Endothelial cell of umbilical vein (primary cell): ENCODE measurements around the gene TRMT11. TPM values are rescaled to one million over a fixed set of nuclear protein-coding genes. Genes with fewer than 3 reads are reported as not detected.

Experiments
- BruUV-seq: library from RNA; stranded (reverse); fragments of 400-500 nt; replicated peaks from 2 replicates; lab custom pipeline; 2021; lab: Mats Ljungman, UMichigan
- CTCF ChIA-PET: fragments of 300-600, 350-600 bp; sonication (Branson Sonifier 250); formaldehyde crosslinking; loops from one replicate; lab custom pipeline; 2021; ENCODE audit warnings: antibody characterized with exemption, inconsistent platforms; lab: Charles Lee
- POLR2A ChIA-PET: fragments of 300-600, 350-600 bp; sonication (Branson Sonifier 250); formaldehyde crosslinking; loops from one replicate; lab custom pipeline; 2021; ENCODE audit warnings: antibody characterized with exemption, inconsistent platforms; lab: Charles Lee
- DNase-seq: peaks from one replicate; pipeline ENCODE4 v3.0.0-alpha.2; 2011; ENCODE audit warnings: low read depth, low spot score
- FAIRE-seq: peaks from 2 replicates; lab custom pipeline; 2011; peaks lifted over from hg19 to GRCh38; lab: Jason Lieb, UNC
- H2AFZ ChIP-seq: 2 replicates; pipeline ENCODE4 v1.6.0; 2012; ENCODE audit warnings: low read depth, low read length, control low read depth, inconsistent platforms
- H3K27ac ChIP-seq: 2 replicates; pipeline ENCODE4 v1.5.1; 2011; ENCODE audit warnings: low read depth, mild to moderate bottlenecking, control low read depth, low read length, moderate library complexity; ENCODE audit not compliant: insufficient read depth
- H3K27me3 ChIP-seq, 2 experiments: 2 replicates each; pipeline versions ENCODE4 v1.6.0 to v1.6.1; 2011; ENCODE audit warnings: low read length in 2 of 2, mixed read lengths in 1 of 2; ENCODE audit not compliant: control insufficient read depth in 2 of 2, insufficient read depth in 2 of 2
- H3K36me3 ChIP-seq, 2 experiments: 2 replicates in 1 of 2; 3 replicates in 1 of 2; pipeline ENCODE4 v1.5.1; 2011; ENCODE audit warnings: low read length in 2 of 2, mild to moderate bottlenecking in 1 of 2, moderate library complexity in 1 of 2; ENCODE audit not compliant: control insufficient read depth in 2 of 2, insufficient read depth in 2 of 2; ENCODE audit errors: extremely low read depth in 1 of 2
- H3K4me1 ChIP-seq: 3 replicates; pipeline ENCODE4 v1.5.1; 2011; ENCODE audit warnings: mild to moderate bottlenecking, low read length; ENCODE audit not compliant: control insufficient read depth, insufficient read depth; ENCODE audit errors: extremely low read depth
- H3K4me2 ChIP-seq: 2 replicates; pipeline ENCODE4 v1.6.1; 2011; ENCODE audit warnings: low read length, control low read depth, mixed read lengths; ENCODE audit not compliant: insufficient read depth
- H3K4me3 ChIP-seq, 3 experiments: fragments of 200-600 bp in 1 of 3; sonication (generic), shearing (Covaris generic) in 1 of 3; replicated peaks in 1 of 3; 2 replicates each; pipeline ENCODE4 v1.5.1; 2011 to 2016; ENCODE audit warnings: control low read depth in 3 of 3, low read length in 3 of 3, mild to moderate bottlenecking in 2 of 3, inconsistent platforms in 1 of 3, low read depth in 1 of 3, moderate library complexity in 1 of 3; ENCODE audit not compliant: insufficient read depth in 1 of 3
- H3K79me2 ChIP-seq: 2 replicates; pipeline ENCODE4 v1.6.0; 2012; ENCODE audit warnings: low read length, inconsistent platforms; ENCODE audit not compliant: control insufficient read depth, insufficient read depth
- H3K9ac ChIP-seq: replicated peaks from 2 replicates; pipeline ENCODE3; 2011; ENCODE audit warnings: low read length, control low read depth; ENCODE audit not compliant: insufficient read depth; ENCODE audit errors: extremely low read depth
- H3K9me1 ChIP-seq: replicated peaks from 3 replicates; pipeline ENCODE4 v1.6.0; 2011; ENCODE audit warnings: mild to moderate bottlenecking, low read length; ENCODE audit not compliant: control insufficient read depth, insufficient read depth; ENCODE audit errors: extremely low read depth
- H3K9me3 ChIP-seq: replicated peaks from 2 replicates; pipeline ENCODE4 v1.5.1; 2012; ENCODE audit warnings: low read length, inconsistent platforms; ENCODE audit not compliant: control insufficient read depth, insufficient read depth
- H4K20me1 ChIP-seq: replicated peaks from 2 replicates; pipeline ENCODE3; 2011; ENCODE audit warnings: mild to moderate bottlenecking, low read length; ENCODE audit not compliant: control insufficient read depth, insufficient read depth; ENCODE audit errors: extremely low read depth
- CTCF ChIP-seq, 2 donors: IDR thresholded peaks; 1 replicate in 1 of 2; 2 replicates in 1 of 2; pipeline ENCODE4 v1.5.1; 2011; ENCODE audit warnings: low read length in 2 of 2, mild to moderate bottlenecking in 2 of 2, moderate library complexity in 2 of 2, control low read depth in 1 of 2, inconsistent platforms in 1 of 2, low read depth in 1 of 2; ENCODE audit not compliant: insufficient read depth in 1 of 2; ENCODE audit errors: extremely low read depth in 1 of 2
- EZH2 ChIP-seq: IDR thresholded peaks from 2 replicates; pipeline ENCODE4 v1.6.1; 2012; ENCODE audit warnings: borderline replicate concordance, low read depth, mild to moderate bottlenecking, moderate library complexity, low read length, inconsistent platforms; ENCODE audit not compliant: severe bottlenecking
- FOS ChIP-seq: IDR thresholded peaks from 2 replicates; pipeline ENCODE4 v1.6.1; 2011; ENCODE audit warnings: mild to moderate bottlenecking, low read length, moderate library complexity, borderline replicate concordance; ENCODE audit not compliant: insufficient read depth
- GATA2 ChIP-seq: IDR thresholded peaks from 2 replicates; pipeline ENCODE4 v1.7.0; 2011; ENCODE audit warnings: low read depth, mild to moderate bottlenecking, moderate library complexity, mixed read lengths, low read length; ENCODE audit not compliant: insufficient read length, insufficient read depth
- JUN ChIP-seq: IDR thresholded peaks from 2 replicates; pipeline ENCODE4 v1.6.1; 2011; ENCODE audit warnings: borderline replicate concordance, low read depth; ENCODE audit not compliant: insufficient read length, insufficient read depth
- MAX ChIP-seq: IDR thresholded peaks from 2 replicates; pipeline ENCODE4 v1.6.1; 2011; ENCODE audit not compliant: insufficient read depth, insufficient read length
- MYC ChIP-seq: IDR thresholded peaks from one replicate; pipeline ENCODE4 v1.6.1; 2011; ENCODE audit warnings: mild to moderate bottlenecking, low read depth, low read length
- POLR2A ChIP-seq: IDR thresholded peaks from 2 replicates; pipeline ENCODE4 v1.6.1; 2012; ENCODE audit warnings: low read depth, mild to moderate bottlenecking, control low read depth, low read length
- POLR2AphosphoS5 ChIP-seq: IDR thresholded peaks from 2 replicates; pipeline ENCODE4 v1.6.1; 2012; ENCODE audit warnings: low read depth, mild to moderate bottlenecking, control low read depth, low read length, moderate library complexity; ENCODE audit not compliant: insufficient read depth
- dilution Hi-C: fragments of 300-500 bp; cut with MboI; formaldehyde crosslinking; loops from one replicate; pipeline ENCODE4 v1.15.0; 2019; ENCODE audit warnings: low sequenced_read_pairs; ENCODE audit not compliant: extremely low pct_ligation_motif_present
- intact Hi-C: fragments of 100-400 bp; cut with micrococcal nuclease; formaldehyde crosslinking; loops from one replicate; pipeline ENCODE4 v1.10.0; 2022
- polyA plus RNA-seq, 4 experiments: library from polyadenylated mRNA; depleted of rRNA in 3 of 4; stranded (reverse) in 3 of 4; unstranded in 1 of 4; fragments of >200 nt; gene quantifications; 2 replicates each; pipeline versions ENCODE4 v1.2.1 to v1.2.3, GENCODE V29; 2011 to 2012; ENCODE audit warnings: missing spikeins in 1 of 4
- total RNA-seq: library from RNA; stranded (reverse); gene quantifications from 2 replicates; pipeline ENCODE4 v1.2.3, GENCODE V29; 2021

TRMT11 gene
- total and polyA plus RNA-seq, 2 donors (not counting 3 experiments of a cell fraction or from before 2014, with no cell fraction given): 5.1 to 10.7 TPM

- intact Hi-C loops (no loop called here), dilution Hi-C loops (no loop called here)
- DNase-seq (no peak), FAIRE-seq (no peak)
- CTCF ChIA-PET: no interaction called here
- Histone ChIP-seq H3K27ac (no peak overlapping the region), H4K20me1 (no peaks in the 10 kb centered on the region), H3K79me2 (no peaks in the 10 kb centered on the region), H3K9me1 (no peaks in the 10 kb centered on the region), H3K4me1 (no peaks in the 10 kb centered on the region), H2AFZ (no peak overlapping the region), H3K9me3 (no peaks in the 10 kb centered on the region), H3K4me3 (no peak overlapping the region), H3K36me3 (no peaks in the 10 kb centered on the region), H3K4me2 (no peak overlapping the region), H3K27me3 (no peaks in the 10 kb centered on the region), H3K9ac (no peak overlapping the region)
- POLR2A ChIA-PET: no interaction called here
- no TSS peak for BruUV-seq
- TF ChIP-seq GATA2 (no peak), POLR2A (no peak), EZH2 (no peak), MAX (no peak), POLR2AphosphoS5 (no peak), JUN (no peak), MYC (no peak), CTCF (IDR thresholded peaks at IDR 0.05; ENCODE audit: extremely low read depth in 1 of 2, insufficient read depth in 1 of 2, low read depth in 1 of 2, low read length in 2 of 2) (no peak), FOS (no peak)
Observed at GRCh38 chr6:126027601-126028000, 41.3 kb downstream of the TRMT11 start.
